ENCODE measurements around the gene SLN. TPM values are rescaled to one million over a fixed set of nuclear protein-coding genes. Genes with fewer than 3 reads are reported as not detected.

The SLN gene
- total and polyA plus RNA-seq, 10 of the 15 experiments (the other 5 are each of a cell fraction or from before 2014, with no cell fraction given), result 0.39 TPM; not detected in 9

- BruUV-seq (replicated peaks), result no TSS peak
- ChIA-PET RAD21 (ENCODE audit: unreplicated experiment) (interaction anchor here (0.9 to 2.4 kb wide), 7 partner anchors 10 to 134 kb away, joined by 3 to 11 read pairs (median 6); no protein-coding TSS in a partner anchor), SMC1A (ENCODE audit: uncharacterized antibody, unreplicated experiment) (interaction anchor here (0.7 to 11.6 kb wide), 17 partner anchors 8 to 134 kb away, joined by 3 to 249 read pairs (median 4); partner anchors contain the start of gene ALKBH8), POLR2A (interaction anchor here (0.6 to 1.5 kb wide), 5 partner anchors 10 to 120 kb away, joined by 3 to 6 read pairs (median 4); no protein-coding TSS in a partner anchor), CTCF (interaction anchor here (0.8 to 4.8 kb wide), 12 partner anchors 10 to 234 kb away, joined by 3 to 40 read pairs (median 5); partner anchors contain the start of gene ALKBH8)
- H3K79me2 ChIP-seq (ENCODE audit: control insufficient read depth, insufficient read depth, low read length), result no peaks in the 10 kb centered on the region
- no peak overlapping the region for H3K4me3 ChIP-seq
- no peak overlapping the region for H3K9ac ChIP-seq (ENCODE audit: control insufficient read depth, insufficient read depth, low read length)
- H3K27me3 ChIP-seq (replicated peaks in 1 of 2; ENCODE audit: control insufficient read depth in 2 of 2, insufficient read depth in 2 of 2, low read length in 1 of 2), result no peaks in the 10 kb centered on the region
- H3K36me3 ChIP-seq (ENCODE audit: control insufficient read depth in 2 of 2, insufficient read depth in 2 of 2, low read length in 1 of 2), result no peaks in the 10 kb centered on the region
- TF ChIP-seq SPI1 (IDR thresholded peaks at IDR 0.05; ENCODE audit: borderline replicate concordance, insufficient read depth, low read depth, low read length) (peak; percentile 10; the same call in 1 of the 2 replicates), SP1 (IDR thresholded peaks at IDR 0.05; ENCODE audit: low read depth, low read length) (no peak)
- H2AFZ ChIP-seq (ENCODE audit: control insufficient read depth, low read depth, low read length), result no peak overlapping the region
- 13% methylated on average over 2 of the region's 2 CpGs for WGBS (ENCODE audit: insufficient coverage, insufficient replicate concordance, low lambda C conversion rate, missing lambda C conversion rate)
- H3K9me3 ChIP-seq (replicated peaks; ENCODE audit: control insufficient read depth, insufficient read depth, low read length), result no peaks in the 10 kb centered on the region
- H3K27ac ChIP-seq (ENCODE audit: control insufficient read depth, insufficient read depth), result no peak overlapping the region
- H3K4me2 ChIP-seq (ENCODE audit: control insufficient read depth, insufficient read depth), result no peak overlapping the region
- in situ Hi-C loops (cut with MboI) (loop anchor here (5.0 kb wide), 1 partner anchor 106 kb away; no protein-coding TSS in a partner anchor), intact Hi-C loops (cut with micrococcal nuclease; ENCODE audit: unreplicated experiment) (no loop called here)
- peak; percentile 55 for ATAC-seq
- no peak for DNase-seq (ENCODE audit: low read depth, low spot score)
- FAIRE-seq, result no peak
- no peaks in the 10 kb centered on the region for H4K20me1 ChIP-seq (ENCODE audit: control insufficient read depth, insufficient read depth)
- peaks cover 5% of the 10 kb centered on the region; the same call in 1 of the 2 replicates for H3K4me1 ChIP-seq (ENCODE audit: control insufficient read depth, insufficient read depth, low read length)
These were observed 28.8 kb downstream of the SLN start for GRCh38 chr11:107683061-107683460.

DNA sequence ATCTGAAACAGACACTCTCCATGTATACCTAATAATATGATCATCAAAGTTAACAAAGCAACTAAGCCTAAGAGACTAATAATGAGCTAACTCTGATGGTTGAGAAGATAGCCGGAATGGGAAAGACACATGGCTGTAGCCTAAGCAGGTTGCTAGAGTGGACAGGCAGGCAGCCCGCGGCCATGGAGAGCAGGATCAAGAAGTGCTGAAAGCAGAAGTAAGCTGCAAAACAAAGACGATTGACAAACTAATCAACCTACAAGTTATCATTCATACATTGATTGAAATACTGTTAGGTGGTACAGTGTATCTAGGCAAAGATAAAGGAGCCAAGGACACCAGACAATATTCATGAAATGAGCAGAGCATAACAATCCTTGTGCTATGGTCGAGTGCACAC, 29.3 kb downstream of the SLN start:
- ATAC-seq (peak; percentile 59), DNase-seq (ENCODE audit: low read depth, low spot score) (no peak), FAIRE-seq (peak; percentile 49)
- Histone ChIP-seq H3K4me1 (ENCODE audit: control insufficient read depth, insufficient read depth, low read length) (peaks cover 5% of the 10 kb centered on the region; the same call in 1 of the 2 replicates), H4K20me1 (ENCODE audit: control insufficient read depth, insufficient read depth) (no peaks in the 10 kb centered on the region), H3K9me3 (replicated peaks; ENCODE audit: control insufficient read depth, insufficient read depth, low read length) (no peaks in the 10 kb centered on the region), H2AFZ (ENCODE audit: control insufficient read depth, low read depth, low read length) (no peak overlapping the region), H3K27me3 (replicated peaks in 1 of 2; ENCODE audit: control insufficient read depth in 2 of 2, insufficient read depth in 2 of 2, low read length in 1 of 2) (no peaks in the 10 kb centered on the region), H3K9ac (ENCODE audit: control insufficient read depth, insufficient read depth, low read length) (no peak overlapping the region), H3K36me3 (ENCODE audit: control insufficient read depth in 2 of 2, insufficient read depth in 2 of 2, low read length in 1 of 2) (no peaks in the 10 kb centered on the region), H3K4me3 (no peak overlapping the region), H3K27ac (ENCODE audit: control insufficient read depth, insufficient read depth) (no peak overlapping the region), H3K4me2 (ENCODE audit: control insufficient read depth, insufficient read depth) (no peak overlapping the region), H3K79me2 (ENCODE audit: control insufficient read depth, insufficient read depth, low read length) (no peaks in the 10 kb centered on the region)
- in situ Hi-C loops (cut with MboI) (loop anchor here (5.0 kb wide), 1 partner anchor 105 kb away; no protein-coding TSS in a partner anchor), intact Hi-C loops (cut with micrococcal nuclease; ENCODE audit: unreplicated experiment) (no loop called here)
- ChIA-PET SMC1A (ENCODE audit: uncharacterized antibody, unreplicated experiment) (interaction anchor here (0.7 to 11.6 kb wide), 15 partner anchors 7 to 134 kb away, joined by 3 to 249 read pairs (median 4); partner anchors contain the start of gene ALKBH8), RAD21 (ENCODE audit: unreplicated experiment) (interaction anchor here (0.9 to 2.4 kb wide), 8 partner anchors 10 to 133 kb away, joined by 3 to 11 read pairs (median 6); no protein-coding TSS in a partner anchor), POLR2A (interaction anchor here (1.3 to 1.5 kb wide), 3 partner anchors 9 to 119 kb away, joined by 3 to 6 read pairs (median 4); no protein-coding TSS in a partner anchor), CTCF (interaction anchor here (0.6 to 4.8 kb wide), 12 partner anchors 9 to 1099 kb away, joined by 3 to 40 read pairs (median 5); partner anchors contain the start of gene ALKBH8)
- WGBS (ENCODE audit: insufficient coverage, insufficient replicate concordance, low lambda C conversion rate, missing lambda C conversion rate), result 74% methylated on average over 5 of the region's 5 CpGs
- BruUV-seq (replicated peaks), result no TSS peak
- TF ChIP-seq ZNF622 (IDR thresholded peaks at IDR 0.05) (no peak), GABPA (IDR thresholded peaks at IDR 0.05; ENCODE audit: low read depth) (no peak), POLR2A (IDR thresholded peaks at IDR 0.05; ENCODE audit: low read depth, low read length) (no peak), IKZF1 (conservative IDR thresholded peaks at IDR 0.05) (no peak), IKZF2 (IDR thresholded peaks at IDR 0.05) (peak in 1 of 2 experiments; percentile 23; a peak in 1 of 4 replicates)

All from GM12878 (cell line).